OCI-LY1 (cell line): ENCODE measurements around the gene AJAP1.

Source experiments
- H2AFZ ChIP-seq: fragments of 200-600 bp; sonication (generic), shearing (Covaris generic); 2 replicates; pipeline ENCODE4 v1.6.0; 2014; ENCODE audit warnings: antibody characterized with exemption, mild to moderate bottlenecking, low read length
- H3F3A ChIP-seq: fragments of 200-600 bp; sonication (generic), shearing (Covaris generic); 2 replicates; pipeline ENCODE4 v1.6.0; 2014; ENCODE audit warnings: mild to moderate bottlenecking, antibody characterized with exemption, low read length, moderate library complexity; ENCODE audit not compliant: insufficient read depth
- H3K27ac ChIP-seq: fragments of 200-600 bp; sonication (generic); 2 replicates; pipeline ENCODE4 v1.5.1; 2014; ENCODE audit warnings: low read length, mixed run types, mild to moderate bottlenecking, low read depth; ENCODE audit not compliant: poor library complexity, severe bottlenecking
- H3K27me3 ChIP-seq: fragments of 200-600 bp; sonication (generic); 2 replicates; pipeline ENCODE4 v1.6.0; 2014; ENCODE audit warnings: antibody characterized with exemption, mild to moderate bottlenecking, low read length, moderate library complexity; ENCODE audit not compliant: insufficient read depth
- H3K36me3 ChIP-seq: fragments of 200-600 bp; sonication (generic); 2 replicates; pipeline ENCODE4 v1.6.1; 2014; ENCODE audit warnings: mild to moderate bottlenecking, antibody characterized with exemption, low read length, moderate library complexity, mixed read lengths; ENCODE audit not compliant: insufficient read depth
- H3K4me1 ChIP-seq: fragments of 200-600 bp; sonication (generic); 2 replicates; pipeline ENCODE4 v1.5.1; 2014; ENCODE audit warnings: mild to moderate bottlenecking, low read length, moderate library complexity; ENCODE audit not compliant: insufficient read depth, severe bottlenecking
- H3K4me2 ChIP-seq: fragments of 200-600 bp; sonication (generic), shearing (Covaris generic); 2 replicates; pipeline ENCODE4 v1.6.1; 2014; ENCODE audit warnings: low read length
- H3K4me3 ChIP-seq: fragments of 200-600 bp; sonication (generic); 2 replicates; pipeline ENCODE4 v1.5.1; 2014; ENCODE audit warnings: low read length, low read depth, mild to moderate bottlenecking, mixed read lengths; ENCODE audit not compliant: poor library complexity, severe bottlenecking
- H3K79me2 ChIP-seq: fragments of 200-600 bp; shearing (Covaris generic); 2 replicates; pipeline ENCODE4 v1.6.1; 2016; ENCODE audit warnings: mixed run types, low read length, mixed read lengths; ENCODE audit not compliant: insufficient read depth
- H3K9ac ChIP-seq: fragments of 200-600 bp; sonication (generic), shearing (Covaris generic); 2 replicates; pipeline ENCODE4 v1.6.1; 2014; ENCODE audit warnings: mild to moderate bottlenecking, low read length, mixed read lengths
- H3K9me2 ChIP-seq: fragments of 200-600 bp; sonication (generic), shearing (Covaris generic); 2 replicates; pipeline ENCODE4 v1.6.1; 2014; ENCODE audit warnings: low read depth, mild to moderate bottlenecking, low read length, mixed read lengths
- H3K9me3 ChIP-seq: fragments of 200-600 bp; shearing (Covaris generic); 2 replicates; pipeline ENCODE4 v1.6.1; 2014; ENCODE audit warnings: low read length, mixed read lengths
- H4K20me1 ChIP-seq: fragments of 200-600 bp; sonication (generic), shearing (Covaris generic); 2 replicates; pipeline ENCODE4 v1.6.0; 2016; ENCODE audit warnings: mild to moderate bottlenecking, low read length; ENCODE audit not compliant: insufficient read depth
- CTCF ChIP-seq: fragments of 200-600 bp; sonication (generic), shearing (Covaris generic); IDR thresholded peaks from 2 replicates; pipeline ENCODE4 v1.5.1; 2017; ENCODE audit warnings: mild to moderate bottlenecking, antibody characterized with exemption, low read length, moderate library complexity, mixed read lengths
- EZH2 ChIP-seq: fragments of 200-600 bp; sonication (generic), shearing (Covaris generic); IDR thresholded peaks from 2 replicates; pipeline ENCODE4 v1.8.0; 2017; ENCODE audit warnings: borderline replicate concordance, mixed run types, mild to moderate bottlenecking, antibody characterized with exemption, low read length, moderate library complexity, mixed read lengths

Gene AJAP1

DNA sequence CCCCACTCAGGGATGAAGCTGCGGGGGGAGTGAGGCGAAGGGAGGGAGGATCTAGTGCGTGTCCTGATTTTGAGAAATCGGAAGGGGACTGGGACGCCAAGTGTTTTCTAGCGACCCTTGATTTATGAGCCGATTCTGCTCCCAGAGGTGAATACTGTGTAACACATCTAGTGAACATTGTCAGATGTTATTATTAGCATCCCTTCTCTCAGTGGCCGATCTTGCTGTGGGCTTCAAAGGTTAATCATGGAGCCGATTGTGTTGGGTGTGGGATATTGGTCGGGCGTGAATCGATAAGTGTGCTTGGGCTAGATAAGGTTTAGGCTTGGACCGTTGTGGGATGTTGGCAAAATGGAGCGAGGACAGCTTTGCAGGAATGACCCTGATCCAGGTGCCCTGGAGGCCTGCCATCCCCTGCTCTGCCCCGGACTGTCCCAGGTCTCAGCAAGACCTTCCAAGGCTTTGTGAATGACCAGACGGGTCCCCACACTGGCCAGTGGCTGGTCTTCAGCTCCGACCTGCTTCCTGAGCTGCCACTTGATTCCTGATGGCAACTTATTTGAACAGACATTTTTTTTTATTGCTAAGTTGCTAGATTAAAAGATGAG lies 2.2 kb downstream of the AJAP1 start:
- no peaks in the 10 kb centered on the region for H3K27me3 ChIP-seq
- H3F3A ChIP-seq, result no peaks in the 10 kb centered on the region
- H3K27ac ChIP-seq, result no peak overlapping the region
- H3K9ac ChIP-seq, result no peak overlapping the region
- no peak overlapping the region for H2AFZ ChIP-seq
- H3K4me2 ChIP-seq, result no peak overlapping the region
- no peaks in the 10 kb centered on the region for H3K4me1 ChIP-seq
- H3K79me2 ChIP-seq, result no peaks in the 10 kb centered on the region
- no peaks in the 10 kb centered on the region for H4K20me1 ChIP-seq
- H3K9me3 ChIP-seq, result no peaks in the 10 kb centered on the region
- no peaks in the 10 kb centered on the region for H3K9me2 ChIP-seq
- no peak overlapping the region for H3K4me3 ChIP-seq
- TF ChIP-seq EZH2 (no peak), CTCF (no peak)
- H3K36me3 ChIP-seq, result no peaks in the 10 kb centered on the region

GRCh38 chr1:4657244-4657789 lies 2.9 kb downstream of the AJAP1 start:
- no peak overlapping the region for H2AFZ ChIP-seq
- H3K4me1 ChIP-seq, result no peaks in the 10 kb centered on the region
- no peaks in the 10 kb centered on the region for H3K9me2 ChIP-seq
- H3F3A ChIP-seq, result no peaks in the 10 kb centered on the region
- no peak overlapping the region for H3K4me3 ChIP-seq
- H3K79me2 ChIP-seq, result no peaks in the 10 kb centered on the region
- H3K36me3 ChIP-seq, result no peaks in the 10 kb centered on the region
- H3K27ac ChIP-seq, result no peak overlapping the region
- H4K20me1 ChIP-seq, result no peaks in the 10 kb centered on the region
- H3K4me2 ChIP-seq, result no peak overlapping the region
- H3K27me3 ChIP-seq, result no peaks in the 10 kb centered on the region
- no peak overlapping the region for H3K9ac ChIP-seq
- H3K9me3 ChIP-seq, result no peaks in the 10 kb centered on the region
- no peak for TF ChIP-seq EZH2
- no peak for TF ChIP-seq CTCF

GRCh38 chr1:4657960-4658541 lies 3.6 kb downstream of the AJAP1 start:
- TF ChIP-seq EZH2, result no peak
- no peak for TF ChIP-seq CTCF
- Histone ChIP-seq H3K9ac (no peak overlapping the region), H2AFZ (no peak overlapping the region), H3K79me2 (no peaks in the 10 kb centered on the region), H3K4me2 (no peak overlapping the region), H3F3A (no peaks in the 10 kb centered on the region), H3K4me3 (no peak overlapping the region), H3K27me3 (no peaks in the 10 kb centered on the region), H3K4me1 (no peaks in the 10 kb centered on the region), H3K36me3 (no peaks in the 10 kb centered on the region), H3K9me2 (no peaks in the 10 kb centered on the region), H4K20me1 (no peaks in the 10 kb centered on the region), H3K9me3 (no peaks in the 10 kb centered on the region), H3K27ac (no peak overlapping the region)
